OCI-LY3 (cell line): ENCODE measurements around the gene HSD17B2.

Experiments
- EZH2phosphoT487 ChIP-seq: fragments of 200-600 bp; shearing (Covaris generic); IDR thresholded peaks from 2 replicates; pipeline ENCODE4 v1.6.1; 2018; ENCODE audit warnings: antibody characterized with exemption, mixed run types, low read depth
- TF ChIP-seq, protein P1 (sequence below): fragments of 200-600, 300-600 bp; sonication (generic); IDR thresholded peaks from 2 replicates; pipeline ENCODE4 v1.5.1; 2014; ENCODE audit warnings: antibody characterized with exemption, low read length, low read depth

DNA sequence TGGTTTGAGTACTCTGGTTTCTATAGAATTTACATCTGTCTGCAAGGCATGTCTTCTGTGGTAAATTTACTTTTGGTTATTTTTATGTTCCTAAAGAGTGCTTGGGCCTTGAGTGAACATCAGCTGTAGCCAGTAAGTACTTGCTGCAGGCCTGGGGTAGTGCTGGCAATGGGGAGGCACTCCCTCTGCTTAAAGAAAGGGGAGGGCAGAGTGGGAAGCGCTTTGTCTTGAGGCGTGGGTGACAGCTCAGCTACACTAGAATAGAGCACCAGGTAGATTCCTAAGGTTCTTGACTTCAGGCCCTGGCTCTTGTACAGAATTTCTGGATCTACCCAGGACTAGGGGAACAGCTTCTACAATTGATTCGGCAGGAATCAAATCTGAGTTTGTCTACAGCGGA, 84.4 kb downstream of the HSD17B2 start:
- TF ChIP-seq, protein P1, sequence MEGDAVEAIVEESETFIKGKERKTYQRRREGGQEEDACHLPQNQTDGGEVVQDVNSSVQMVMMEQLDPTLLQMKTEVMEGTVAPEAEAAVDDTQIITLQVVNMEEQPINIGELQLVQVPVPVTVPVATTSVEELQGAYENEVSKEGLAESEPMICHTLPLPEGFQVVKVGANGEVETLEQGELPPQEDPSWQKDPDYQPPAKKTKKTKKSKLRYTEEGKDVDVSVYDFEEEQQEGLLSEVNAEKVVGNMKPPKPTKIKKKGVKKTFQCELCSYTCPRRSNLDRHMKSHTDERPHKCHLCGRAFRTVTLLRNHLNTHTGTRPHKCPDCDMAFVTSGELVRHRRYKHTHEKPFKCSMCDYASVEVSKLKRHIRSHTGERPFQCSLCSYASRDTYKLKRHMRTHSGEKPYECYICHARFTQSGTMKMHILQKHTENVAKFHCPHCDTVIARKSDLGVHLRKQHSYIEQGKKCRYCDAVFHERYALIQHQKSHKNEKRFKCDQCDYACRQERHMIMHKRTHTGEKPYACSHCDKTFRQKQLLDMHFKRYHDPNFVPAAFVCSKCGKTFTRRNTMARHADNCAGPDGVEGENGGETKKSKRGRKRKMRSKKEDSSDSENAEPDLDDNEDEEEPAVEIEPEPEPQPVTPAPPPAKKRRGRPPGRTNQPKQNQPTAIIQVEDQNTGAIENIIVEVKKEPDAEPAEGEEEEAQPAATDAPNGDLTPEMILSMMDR, result no peak
- no peak for TF ChIP-seq EZH2phosphoT487
